Liver (tissue), 3 donors: Measurements from ENCODE around the gene TAF4.
A peak's percentile ranks its signal among the peaks of the same experiment; 100 is the strongest.

Experiments
- ATF3 ChIP-seq: IDR thresholded peaks from 2 replicates; pipeline ENCODE4 v1.6.1; 2016; ENCODE audit warnings: antibody characterized with exemption
- CTCF ChIP-seq: fragments of 150-350 bp; IDR thresholded peaks from 2 replicates; pipeline ENCODE4 v1.5.1; 2017; ENCODE audit warnings: improper control_type of control experiment, low read depth, low read length; ENCODE audit not compliant: missing input control
- EGR1 ChIP-seq, 2 donors: IDR thresholded peaks; 2 replicates each; pipeline ENCODE4 v1.6.1; 2016 to 2018; ENCODE audit warnings: antibody characterized with exemption in 2 of 2, low read depth in 2 of 2
- GABPA ChIP-seq, 2 donors: IDR thresholded peaks in 1 of 2; conservative IDR thresholded peaks in 1 of 2; 2 replicates each; pipeline ENCODE4 v1.6.1; 2016; ENCODE audit warnings: antibody characterized with exemption in 2 of 2, mild to moderate bottlenecking in 1 of 2, moderate library complexity in 1 of 2
- HNF4A ChIP-seq, 2 donors: conservative IDR thresholded peaks; 2 replicates each; pipeline ENCODE4 v1.6.1; 2016; ENCODE audit warnings: antibody characterized with exemption in 2 of 2, mild to moderate bottlenecking in 2 of 2
- HNF4G ChIP-seq: IDR thresholded peaks from 2 replicates; pipeline ENCODE4 v1.6.1; 2016; ENCODE audit warnings: antibody characterized with exemption
- JUND ChIP-seq, 2 donors: IDR thresholded peaks; 2 replicates each; pipeline ENCODE4 v1.6.1; 2016; ENCODE audit warnings: antibody characterized with exemption in 2 of 2
- MAX ChIP-seq: IDR thresholded peaks from 2 replicates; pipeline ENCODE4 v1.6.1; 2016; ENCODE audit warnings: antibody characterized with exemption
- RAD21 ChIP-seq, 2 donors: IDR thresholded peaks; 2 replicates each; pipeline ENCODE4 v1.6.1; 2016; ENCODE audit warnings: antibody characterized with exemption in 2 of 2, mild to moderate bottlenecking in 2 of 2
- REST ChIP-seq: IDR thresholded peaks from 2 replicates; pipeline ENCODE4 v1.6.1; 2016; ENCODE audit warnings: antibody characterized with exemption, mild to moderate bottlenecking
- SP1 ChIP-seq: IDR thresholded peaks from 2 replicates; pipeline ENCODE4 v1.6.1; 2018; ENCODE audit warnings: antibody characterized with exemption, mild to moderate bottlenecking
- TAF1 ChIP-seq: conservative IDR thresholded peaks from 2 replicates; pipeline ENCODE4 v1.6.1; 2016; ENCODE audit warnings: antibody characterized with exemption, mild to moderate bottlenecking
- YY1 ChIP-seq: IDR thresholded peaks from 2 replicates; pipeline ENCODE4 v1.6.1; 2016; ENCODE audit warnings: antibody characterized with exemption, mild to moderate bottlenecking
- ZBTB33 ChIP-seq: IDR thresholded peaks from 2 replicates; pipeline ENCODE4 v1.6.1; 2016; ENCODE audit warnings: antibody characterized with exemption
- donor health status: healthy.
- donor health status: healthy.

GRCh38 chr20:62019881-62020492 is 45.7 kb downstream of the TAF4 start:
- TF ChIP-seq CTCF, result no peak
- no peak for TF ChIP-seq TAF1
- no peak for TF ChIP-seq SP1
- no peak for TF ChIP-seq YY1
- TF ChIP-seq JUND (IDR thresholded peaks at IDR 0.05), result no peak
- TF ChIP-seq RAD21 (IDR thresholded peaks at IDR 0.05), result no peak
- TF ChIP-seq EGR1 (IDR thresholded peaks at IDR 0.05; ENCODE audit: low read depth in 2 of 2), result no peak
- TF ChIP-seq HNF4A (conservative IDR thresholded peaks at IDR 0.05), result no peak
- TF ChIP-seq ATF3, result no peak
- no peak for TF ChIP-seq MAX
- TF ChIP-seq HNF4G, result no peak
- TF ChIP-seq REST, result peak; percentile 91
- TF ChIP-seq GABPA (IDR thresholded peaks at IDR 0.05 in 1 of 2, conservative IDR thresholded peaks at IDR 0.05 in 1 of 2), result no peak
- TF ChIP-seq ZBTB33, result no peak
